Retinal pigment epithelial cell (primary cell): ENCODE results near the gene RGS18.

Experiments
- DNase-seq: peaks from one replicate; pipeline ENCODE4 v3.0.0-alpha.2; 2010; ENCODE audit warnings: low read depth
- H3K4me3 ChIP-seq: 2 replicates; pipeline ENCODE4 v1.5.1; 2011; ENCODE audit warnings: mild to moderate bottlenecking, low read length, control low read depth, moderate library complexity
- TF ChIP-seq, protein P1 (sequence below): conservative IDR thresholded peaks from 2 replicates; pipeline ENCODE4 v1.5.1; 2011; ENCODE audit warnings: low read depth, low read length, control low read depth, inconsistent platforms

The RGS18 gene

DNA sequence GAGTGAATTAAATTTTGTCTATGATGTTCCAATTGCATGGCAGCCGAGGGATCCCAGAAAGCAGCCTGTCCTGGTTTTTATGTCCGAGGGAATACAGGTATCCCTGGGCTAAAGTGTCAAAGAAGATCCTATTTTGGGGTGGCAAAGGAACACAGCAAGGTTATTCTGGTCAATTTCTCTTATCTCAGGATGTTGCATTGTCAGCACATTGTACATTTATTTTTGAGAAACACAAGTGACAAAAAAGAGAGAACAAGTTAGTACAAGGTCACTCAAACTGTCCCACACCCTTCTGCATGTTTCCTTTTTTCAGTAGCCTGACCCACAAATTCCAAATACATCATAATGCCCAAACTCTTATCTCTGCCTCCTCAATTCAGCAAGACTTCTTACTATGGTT is 17.7 kb downstream of the RGS18 start:
- TF ChIP-seq, protein P1, sequence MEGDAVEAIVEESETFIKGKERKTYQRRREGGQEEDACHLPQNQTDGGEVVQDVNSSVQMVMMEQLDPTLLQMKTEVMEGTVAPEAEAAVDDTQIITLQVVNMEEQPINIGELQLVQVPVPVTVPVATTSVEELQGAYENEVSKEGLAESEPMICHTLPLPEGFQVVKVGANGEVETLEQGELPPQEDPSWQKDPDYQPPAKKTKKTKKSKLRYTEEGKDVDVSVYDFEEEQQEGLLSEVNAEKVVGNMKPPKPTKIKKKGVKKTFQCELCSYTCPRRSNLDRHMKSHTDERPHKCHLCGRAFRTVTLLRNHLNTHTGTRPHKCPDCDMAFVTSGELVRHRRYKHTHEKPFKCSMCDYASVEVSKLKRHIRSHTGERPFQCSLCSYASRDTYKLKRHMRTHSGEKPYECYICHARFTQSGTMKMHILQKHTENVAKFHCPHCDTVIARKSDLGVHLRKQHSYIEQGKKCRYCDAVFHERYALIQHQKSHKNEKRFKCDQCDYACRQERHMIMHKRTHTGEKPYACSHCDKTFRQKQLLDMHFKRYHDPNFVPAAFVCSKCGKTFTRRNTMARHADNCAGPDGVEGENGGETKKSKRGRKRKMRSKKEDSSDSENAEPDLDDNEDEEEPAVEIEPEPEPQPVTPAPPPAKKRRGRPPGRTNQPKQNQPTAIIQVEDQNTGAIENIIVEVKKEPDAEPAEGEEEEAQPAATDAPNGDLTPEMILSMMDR, result no peak
- no peak for DNase-seq
- no peak overlapping the region for H3K4me3 ChIP-seq

DNA sequence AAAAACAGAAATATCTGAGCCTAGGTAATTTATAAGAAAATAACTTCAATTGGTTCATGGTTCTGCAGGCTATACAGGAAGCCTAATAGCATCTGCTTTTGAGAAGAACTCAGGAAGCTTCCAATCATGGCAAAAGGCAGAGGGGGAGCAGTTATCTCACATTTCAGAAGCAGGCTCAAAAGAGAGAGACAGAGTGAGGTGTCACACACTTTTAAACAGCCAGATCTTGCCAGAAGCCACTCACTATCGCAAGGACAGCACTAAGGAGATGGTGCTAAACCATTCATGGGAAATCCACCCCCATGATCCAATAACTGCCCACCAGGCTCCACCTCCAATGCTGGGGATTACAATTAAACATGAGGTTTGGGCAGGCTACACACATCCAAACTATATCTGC is 25.5 kb downstream of the RGS18 start:
- no peak overlapping the region for H3K4me3 ChIP-seq
- TF ChIP-seq, protein P1, result no peak

DNA sequence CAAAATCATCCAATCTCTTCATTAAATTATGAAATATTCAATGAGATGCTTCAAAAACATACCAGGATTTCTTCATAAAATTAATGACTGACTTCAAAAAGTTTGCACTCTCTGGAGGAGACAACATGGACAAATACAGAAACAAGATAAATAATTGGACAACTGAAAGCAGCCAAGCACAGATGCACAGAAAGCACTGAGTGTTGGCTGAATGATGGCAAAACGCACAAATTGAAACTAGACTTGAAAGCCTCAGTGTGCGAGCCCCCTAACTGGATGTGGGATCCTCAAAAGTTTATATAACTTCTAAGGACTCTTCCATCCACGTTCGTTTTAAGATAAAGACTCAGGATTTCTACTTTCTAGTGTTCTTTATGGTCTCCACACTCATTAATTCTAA is 27.9 kb downstream of the RGS18 start:
- DNase-seq, result no peak
- TF ChIP-seq, protein P1, result no peak

More for the DNA sequence above, 25.5 kb downstream of the RGS18 start:
- DNase-seq, result no peak

DNA sequence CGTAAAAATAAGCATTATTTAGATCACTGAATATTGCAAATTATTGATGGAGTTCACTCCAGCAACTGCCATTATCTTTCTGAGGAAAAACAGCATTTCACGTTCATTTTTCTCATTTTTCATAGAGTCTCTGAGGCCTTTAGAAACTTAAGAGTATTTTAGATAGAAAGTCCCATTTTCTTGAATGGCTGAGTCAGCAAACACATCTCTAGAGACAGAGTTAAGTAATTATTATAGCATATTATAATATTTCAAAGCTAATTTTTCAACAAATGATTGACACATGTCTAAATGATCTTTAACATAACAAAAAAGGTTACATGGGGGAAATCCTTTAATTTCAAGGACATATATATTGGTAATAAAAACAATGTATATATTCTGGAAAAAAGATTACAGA is 31.8 kb downstream of the RGS18 start:
- no peak for DNase-seq
- TF ChIP-seq, protein P1, result no peak
- H3K4me3 ChIP-seq, result no peak overlapping the region

More for the DNA sequence above, 27.9 kb downstream of the RGS18 start:
- H3K4me3 ChIP-seq, result no peak overlapping the region

DNA sequence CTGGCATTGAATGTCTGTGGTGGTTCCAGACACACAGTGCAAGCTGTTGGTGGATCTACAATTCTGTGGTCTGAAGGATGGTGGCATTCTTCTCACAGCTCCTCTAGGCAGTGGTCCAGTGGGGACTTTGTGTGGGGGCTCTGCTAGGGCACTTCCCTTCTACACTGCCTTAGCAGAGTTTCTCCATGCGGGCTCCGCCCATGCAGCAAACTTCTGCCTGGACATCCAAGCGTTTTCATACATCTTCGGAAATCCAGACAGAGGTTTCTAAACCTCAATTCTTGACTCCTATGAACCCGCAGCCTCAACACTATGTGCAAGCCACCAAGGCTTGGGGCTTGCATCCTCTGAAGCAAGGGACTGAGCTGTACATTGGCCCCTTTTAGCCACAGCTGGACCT is 43.0 kb downstream of the RGS18 start:
- H3K4me3 ChIP-seq, result no peak overlapping the region
- TF ChIP-seq, protein P1, result no peak
- DNase-seq, result no peak

DNA sequence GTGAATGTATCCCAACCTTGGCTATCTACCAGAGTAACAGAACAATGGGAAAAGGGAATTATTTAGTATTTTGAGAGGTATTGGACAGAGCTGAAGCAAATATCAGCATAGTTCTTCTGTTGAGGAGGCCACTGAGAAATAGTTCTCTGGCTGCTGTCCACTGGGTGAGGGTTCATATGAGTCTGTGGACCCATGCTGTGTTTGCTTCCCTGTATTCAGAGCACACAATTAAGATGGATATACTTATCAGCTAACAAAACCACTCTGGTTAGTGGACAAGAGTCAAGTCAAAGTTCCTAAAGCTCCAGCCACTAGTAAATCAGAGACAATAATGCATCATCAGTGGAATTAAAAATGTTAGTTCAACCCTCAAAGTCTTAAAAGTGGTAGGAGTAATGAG is 66.1 kb downstream of the RGS18 start:
- TF ChIP-seq, protein P1, result no peak
- DNase-seq, result no peak

DNA sequence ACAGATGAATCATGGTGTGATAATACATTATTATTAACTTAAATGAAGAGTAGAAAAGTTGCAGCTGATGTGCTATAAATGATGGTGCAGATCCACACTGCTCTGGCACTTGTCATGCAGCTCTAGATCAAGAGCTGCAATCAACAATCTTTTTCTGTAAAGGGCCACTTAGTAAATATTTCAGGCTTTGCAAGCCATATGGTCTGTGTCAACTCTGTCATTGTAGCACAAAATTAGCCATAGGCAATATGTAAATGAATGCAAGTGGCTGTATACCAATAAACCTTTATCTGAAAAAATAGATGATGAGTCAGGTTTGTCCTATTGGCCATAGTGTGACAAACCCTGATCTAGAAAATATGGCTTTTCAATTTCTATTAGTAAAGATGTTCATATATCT is 66.6 kb downstream of the RGS18 start:
- DNase-seq, result no peak
- TF ChIP-seq, protein P1, result no peak
- no peak overlapping the region for H3K4me3 ChIP-seq

More for the DNA sequence above, 66.1 kb downstream of the RGS18 start:
- H3K4me3 ChIP-seq, result no peak overlapping the region
